Keratinocyte (primary cell): ENCODE measurements around the gene NUDT13. TPM values are rescaled to one million over a fixed set of nuclear protein-coding genes. Genes with fewer than 3 reads are reported as not detected.

Experiments used
- DNase-seq: peaks from one replicate; pipeline ENCODE4 v3.0.0-alpha.2; 2011; ENCODE audit warnings: low read depth, missing footprints, low spot score
- FAIRE-seq: peaks from 2 replicates; lab custom pipeline; 2011; peaks lifted over from hg19 to GRCh38; lab: Jason Lieb, UNC
- H2AFZ ChIP-seq: 2 replicates; pipeline ENCODE4 v1.6.0; 2012; ENCODE audit warnings: low read length, control low read depth, inconsistent platforms; ENCODE audit not compliant: control insufficient read depth
- H3K27ac ChIP-seq: 2 replicates; pipeline ENCODE4 v1.5.1; 2011; ENCODE audit warnings: low read length; ENCODE audit not compliant: control insufficient read depth, insufficient read depth
- H3K27me3 ChIP-seq: 3 replicates; pipeline ENCODE4 v1.6.0; 2011; ENCODE audit warnings: low read length; ENCODE audit not compliant: control insufficient read depth, insufficient read depth; ENCODE audit errors: extremely low read depth
- H3K36me3 ChIP-seq, 2 experiments: 2 replicates in 1 of 2; 3 replicates in 1 of 2; pipeline ENCODE4 v1.5.1; 2011; ENCODE audit warnings: low read length in 2 of 2, mild to moderate bottlenecking in 1 of 2; ENCODE audit not compliant: control insufficient read depth in 2 of 2, insufficient read depth in 2 of 2; ENCODE audit errors: extremely low read depth in 1 of 2
- H3K4me1 ChIP-seq: 3 replicates; pipeline ENCODE4 v1.5.1; 2011; ENCODE audit warnings: low read length; ENCODE audit not compliant: control insufficient read depth, insufficient read depth; ENCODE audit errors: extremely low read depth
- H3K4me2 ChIP-seq: 3 replicates; pipeline ENCODE4 v1.6.0; 2011; ENCODE audit warnings: low read depth, low read length; ENCODE audit not compliant: control insufficient read depth, insufficient read depth; ENCODE audit errors: extremely low read depth
- H3K4me3 ChIP-seq, 3 experiments: fragments of 200-600 bp in 1 of 3; sonication (generic) in 1 of 3; 2 replicates in 2 of 3; 3 replicates in 1 of 3; pipeline ENCODE4 v1.5.1; 2011 to 2016; ENCODE audit warnings: low read length in 3 of 3, mild to moderate bottlenecking in 3 of 3, control low read depth in 2 of 3, inconsistent platforms in 1 of 3, low read depth in 1 of 3, mixed read lengths in 1 of 3, mixed run types in 1 of 3, moderate library complexity in 1 of 3; ENCODE audit not compliant: control insufficient read depth in 2 of 3, insufficient read depth in 2 of 3; ENCODE audit errors: extremely low read depth in 1 of 3
- H3K79me2 ChIP-seq: 2 replicates; pipeline ENCODE4 v1.6.0; 2012; ENCODE audit warnings: low read length; ENCODE audit not compliant: control insufficient read depth, insufficient read depth
- H3K9ac ChIP-seq: 3 replicates; pipeline ENCODE4 v1.6.0; 2011; ENCODE audit warnings: low read length; ENCODE audit not compliant: control insufficient read depth, insufficient read depth; ENCODE audit errors: extremely low read depth
- H3K9me1 ChIP-seq: 3 replicates; pipeline ENCODE4 v1.6.0; 2011; ENCODE audit warnings: low read length; ENCODE audit not compliant: control insufficient read depth, insufficient read depth; ENCODE audit errors: extremely low read depth
- H3K9me3 ChIP-seq: 2 replicates; pipeline ENCODE4 v1.5.1; 2012; ENCODE audit warnings: low read depth, low read length; ENCODE audit not compliant: control insufficient read depth
- H4K20me1 ChIP-seq: 3 replicates; pipeline ENCODE4 v1.6.0; 2011; ENCODE audit warnings: low read length; ENCODE audit not compliant: control insufficient read depth, insufficient read depth; ENCODE audit errors: extremely low read depth
- CTCF ChIP-seq, 3 experiments: IDR thresholded peaks in 1 of 3; conservative IDR thresholded peaks in 1 of 3; optimal IDR thresholded peaks in 1 of 3; 2 replicates in 2 of 3; 3 replicates in 1 of 3; pipeline versions ENCODE3 to v1.5.1; 2011; ENCODE audit warnings: low read length in 3 of 3, mild to moderate bottlenecking in 3 of 3, moderate library complexity in 2 of 3, control low read depth in 1 of 3, inconsistent platforms in 1 of 3; ENCODE audit not compliant: insufficient read depth in 2 of 3; ENCODE audit errors: extremely low read depth in 1 of 3
- EZH2 ChIP-seq: IDR thresholded peaks from one replicate; pipeline ENCODE4 v1.6.1; 2012; ENCODE audit warnings: inconsistent platforms, mild to moderate bottlenecking, low read length, moderate library complexity
- dilution Hi-C: fragments of 300-500 bp; cut with MboI; formaldehyde crosslinking; loops from one replicate; pipeline ENCODE4 v1.7.0; 2020; ENCODE audit warnings: low sequenced_read_pairs; ENCODE audit not compliant: extremely low pct_ligation_motif_present
- polyA minus RNA-seq, 3 experiments: library from RNA; depleted of rRNA, polyadenylated mRNA; stranded (reverse); fragments of >200 nt; gene quantifications; 1 replicate in 1 of 3; 2 replicates in 1 of 3; 3 replicates in 1 of 3; pipeline ENCODE4 v1.2.3, GENCODE V29; 2011
- polyA plus RNA-seq, 5 experiments: library from polyadenylated mRNA; depleted of rRNA in 3 of 5; stranded (reverse) in 3 of 5; stranded (forward) in 1 of 5; unstranded in 1 of 5; fragments of >200 nt; gene quantifications; 1 replicate in 1 of 5; 2 replicates in 3 of 5; 3 replicates in 1 of 5; pipeline versions ENCODE4 v1.2.1 to v1.2.3, GENCODE V29; 2011 to 2012; ENCODE audit warnings: missing spikeins in 2 of 5, low read depth in 1 of 5, low replicate concordance in 1 of 5

The NUDT13 gene
- polyA plus RNA-seq, result 1.3 to 2.4 TPM (median 1.6 TPM) in 3 replicates
- polyA plus RNA-seq (2011; ENCODE audit: low read depth), result 0.89 TPM
- polyA plus RNA-seq (2011; cell fraction: cytosol; rRNA removed), result 1.2 and 2.2 TPM in 2 replicates
- 2.5 and 2.8 TPM in 2 replicates for polyA plus RNA-seq (2011; cell fraction: nucleus; rRNA removed)
- 1.0 and 1.4 TPM in 2 replicates for polyA plus RNA-seq (2012; ENCODE audit: low replicate concordance)
- 0.52 to 1.4 TPM (median 0.53 TPM) in 3 replicates for polyA minus RNA-seq
- not detected for polyA minus RNA-seq (2011; cell fraction: cytosol; rRNA and poly(A)+ RNA removed)
- polyA minus RNA-seq (2011; cell fraction: nucleus; rRNA and poly(A)+ RNA removed), result not detected in 2 replicates

- FAIRE-seq, result peak; percentile 93
- H2AFZ ChIP-seq, result peak within 1 kb of the TSS; percentile 84
- DNase-seq, result no peak
Measured at GRCh38 chr10:73110345-73110849, at the start of gene NUDT13. NUDT13 (plus strand) TSS chr10:73110455; CDS start chr10:73114366, 3,911 bp downstream.

GRCh38 chr10:73060738-73061635 is 49.3 kb upstream of the NUDT13 start:
- peaks cover 4% of the 10 kb centered on the region for H3K4me1 ChIP-seq
- no peak overlapping the region for H2AFZ ChIP-seq
- H3K4me2 ChIP-seq, result no peak overlapping the region
- peak; percentile 33 to 40 (median 33) for TF ChIP-seq CTCF (optimal IDR thresholded peaks at IDR 0.05 in 1 of 3, IDR thresholded peaks at IDR 0.05 in 1 of 3, conservative IDR thresholded peaks at IDR 0.05 in 1 of 3; ENCODE audit: extremely low read depth in 1 of 3, insufficient read depth in 2 of 3, low read length in 3 of 3)
- no peak for TF ChIP-seq EZH2
- H3K36me3 ChIP-seq, result peaks cover 5 to 7% of the 10 kb centered on the region in 2 experiments
- dilution Hi-C loops, result no loop called here
- no peaks in the 10 kb centered on the region for H3K9me1 ChIP-seq
- peak; percentile 21 for DNase-seq
- no peaks in the 10 kb centered on the region for H4K20me1 ChIP-seq
- H3K27me3 ChIP-seq, result no peaks in the 10 kb centered on the region
- H3K79me2 ChIP-seq, result no peaks in the 10 kb centered on the region
- H3K9me3 ChIP-seq, result no peaks in the 10 kb centered on the region
- FAIRE-seq, result peak; percentile 63
- no peak overlapping the region for H3K27ac ChIP-seq
- no peak overlapping the region for H3K4me3 ChIP-seq
- no peak overlapping the region for H3K9ac ChIP-seq

More at GRCh38 chr10:73110345-73110849, at the start of gene NUDT13:
- H3K9me1 ChIP-seq, result no peaks in the 10 kb centered on the region
- peaks cover 14% of the 10 kb centered on the region for H3K4me1 ChIP-seq
- no peaks in the 10 kb centered on the region for H4K20me1 ChIP-seq
- no peaks in the 10 kb centered on the region for H3K9me3 ChIP-seq
- H3K4me3 ChIP-seq, result peak within 1 kb of the TSS; percentile 36 to 80 (median 69)
- dilution Hi-C loops, result no loop called here
- TF ChIP-seq EZH2 (no peak), CTCF (optimal IDR thresholded peaks at IDR 0.05 in 1 of 3, IDR thresholded peaks at IDR 0.05 in 1 of 3, conservative IDR thresholded peaks at IDR 0.05 in 1 of 3; ENCODE audit: extremely low read depth in 1 of 3, insufficient read depth in 2 of 3, low read length in 3 of 3) (no peak)
- peak within 1 kb of the TSS; percentile 81 for H3K9ac ChIP-seq
- no peaks in the 10 kb centered on the region for H3K79me2 ChIP-seq
- peak within 1 kb of the TSS; percentile 93 for H3K27ac ChIP-seq
- no peaks in the 10 kb centered on the region for H3K27me3 ChIP-seq
- peak within 1 kb of the TSS; percentile 99 for H3K4me2 ChIP-seq
- peaks cover 0 to 2% of the 10 kb centered on the region in 2 experiments for H3K36me3 ChIP-seq
